Spinal cord (tissue), 10 donors: ENCODE results near the gene CLIC5. TPM values are rescaled to one million over a fixed set of nuclear protein-coding genes. Genes with fewer than 3 reads are reported as not detected.
A peak's percentile ranks its signal among the peaks of the same experiment; 100 is the strongest.

Source experiments
- DNase-seq, 6 donors: peaks; one replicate each; pipeline versions ENCODE4 v3.0.0 to v3.0.0-alpha.2; 2013 to 2015; ENCODE audit warnings: low spot score in 6 of 6, low read depth in 4 of 6
- H3K27ac ChIP-seq: one replicate; pipeline ENCODE4 v1.5.1; 2013; ENCODE audit warnings: low read depth, low read length, control low read depth
- H3K27me3 ChIP-seq: one replicate; pipeline ENCODE4 v1.6.1; 2013; ENCODE audit warnings: low read length; ENCODE audit not compliant: control insufficient read depth, insufficient read depth
- H3K36me3 ChIP-seq: one replicate; pipeline ENCODE4 v1.6.1; 2013; ENCODE audit warnings: low read length; ENCODE audit not compliant: control insufficient read depth, insufficient read depth
- H3K4me1 ChIP-seq: one replicate; pipeline ENCODE4 v1.6.1; 2013; ENCODE audit warnings: low read length; ENCODE audit not compliant: control insufficient read depth, insufficient read depth
- H3K4me3 ChIP-seq: one replicate; pipeline ENCODE4 v1.5.1; 2013; ENCODE audit warnings: low read depth, low read length, control low read depth
- H3K9me3 ChIP-seq: one replicate; pipeline ENCODE4 v1.6.1; 2013; ENCODE audit warnings: low read length; ENCODE audit not compliant: control insufficient read depth, insufficient read depth
- WGBS: methylation state at CpG from one replicate; pipeline ENCODE4 v1.1.5; 2013; ENCODE audit warnings: missing lambda C conversion rate; ENCODE audit not compliant: insufficient coverage; 5-methylcytosine and 5-hydroxymethylcytosine counted together
- long read RNA-seq, 4 donors: transcript quantifications; one replicate each; lab custom pipeline, GENCODE V29; 2026
- polyA plus RNA-seq, 2 donors: library from polyadenylated mRNA; unstranded; fragments of 120-200 nt; gene quantifications; one replicate each; pipeline ENCODE4 v1.2.1, GENCODE V29; 2013; ENCODE audit not compliant: insufficient read length in 2 of 2
- total RNA-seq, 2 donors: library from RNA; depleted of rRNA in 1 of 2; stranded (reverse); fragments of 120-200 nt in 1 of 2; fragments of >200 nt in 1 of 2; gene quantifications; one replicate each; pipeline versions ENCODE4 v1.2.3 to v1.2.4, GENCODE V29; 2013 to 2014
- donor health status: healthy.

Gene CLIC5
- total RNA-seq (1 to 10 TPM; 2.7 to 5.1 TPM), polyA plus RNA-seq (10 to 100 TPM in 1 of 2 donors, 1 to 10 TPM in 1; 6.5 to 10.1 TPM)
- long read RNA-seq, donor 1, result 0 reads
- long read RNA-seq, donor 2, result 0 reads
- long read RNA-seq, donor 3, result 0 reads
- long read RNA-seq, donor 4, full-length matches to known transcripts, result 2 of 2 reads
- long read RNA-seq, donor 4, partial matches to known transcripts, result 0 of 2 reads
- long read RNA-seq, donor 4, other reads (novel, unspliced or antisense), result 0 of 2 reads

DNA sequence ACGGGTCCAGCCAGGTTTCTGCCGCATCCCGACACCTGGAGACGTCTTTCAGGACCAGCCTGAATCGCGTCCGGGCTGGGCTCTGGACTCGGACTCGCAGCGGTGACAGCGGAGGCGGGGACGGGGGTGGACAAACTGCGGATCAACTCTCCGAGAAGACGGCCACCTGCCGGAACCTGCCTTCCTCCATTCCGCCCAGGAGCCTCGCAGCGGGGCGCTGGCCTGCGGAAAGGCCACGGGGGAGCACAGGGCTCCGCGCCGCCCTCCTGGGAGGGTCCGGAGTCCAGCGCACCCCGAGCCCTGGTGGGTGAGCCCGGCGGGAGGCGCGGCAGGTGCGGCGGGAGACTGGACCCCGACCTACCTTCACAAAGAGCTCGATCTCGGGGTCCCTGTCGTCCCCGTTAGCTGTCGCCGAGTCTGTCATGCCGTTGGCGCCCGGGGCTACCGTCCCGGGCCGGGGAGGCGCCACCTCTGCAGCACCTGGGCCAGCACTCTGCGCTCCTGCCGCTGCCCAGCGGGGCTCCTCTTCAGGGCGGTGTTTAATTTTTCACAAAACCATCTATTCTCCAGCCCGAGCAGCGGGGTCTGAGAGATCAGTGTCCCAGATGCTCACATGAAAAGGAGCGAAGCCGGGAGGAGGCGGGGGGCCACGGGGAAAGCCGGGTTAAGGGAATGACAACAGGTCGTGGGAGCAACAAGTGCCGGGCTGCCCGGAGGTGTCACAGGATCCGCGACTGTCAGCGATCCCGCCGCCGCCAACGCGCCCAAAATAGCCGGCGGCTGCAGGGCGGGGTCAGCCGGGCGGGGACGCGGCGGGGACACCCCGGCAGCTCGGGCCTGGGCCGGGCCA is at the start of gene CLIC5:
CLIC5 (minus strand) TSS at position 742 of the 850 bp plus-strand sequence; CDS start at position 424, 318 bp downstream.
- peak in 2 of 6 donors; percentile 10 to 38 for DNase-seq
- Histone ChIP-seq H3K27me3 (peaks cover 36% of the 10 kb centered on the region), H3K4me3 (peak within 1 kb of the TSS; percentile 42), H3K36me3 (no peaks in the 10 kb centered on the region), H3K4me1 (peaks cover 16% of the 10 kb centered on the region), H3K9me3 (peaks cover 2% of the 10 kb centered on the region), H3K27ac (peak within 1 kb of the TSS; percentile 25)
- under 1% methylated on average over 82 of the region's 82 CpGs for WGBS

DNA sequence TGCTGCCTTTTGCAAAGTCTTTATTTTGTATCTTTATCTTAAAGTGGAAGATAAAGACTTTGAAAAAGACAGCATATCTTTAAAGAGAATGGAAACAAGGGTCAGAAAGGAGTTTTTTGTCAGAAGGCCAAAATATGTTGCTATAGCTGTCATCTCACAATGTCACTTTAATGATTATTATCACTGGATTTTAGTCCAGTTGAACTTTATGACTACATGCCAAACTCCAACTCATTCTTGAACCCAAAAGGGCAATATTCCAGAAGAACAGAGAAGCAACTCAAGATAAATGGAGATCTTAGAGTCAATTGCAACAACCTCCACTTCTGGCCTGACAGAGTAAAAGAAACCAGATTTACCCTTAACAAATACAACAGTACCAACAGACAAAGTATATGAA is 47.3 kb upstream of the CLIC5 start:
- H3K4me1 ChIP-seq, result no peaks in the 10 kb centered on the region
- H3K27me3 ChIP-seq, result no peaks in the 10 kb centered on the region
- H3K9me3 ChIP-seq, result no peaks in the 10 kb centered on the region
- DNase-seq, result no peak
- H3K36me3 ChIP-seq, result no peaks in the 10 kb centered on the region
- H3K27ac ChIP-seq, result no peak overlapping the region
- H3K4me3 ChIP-seq, result no peak overlapping the region

- H3K36me3 ChIP-seq, result no peaks in the 10 kb centered on the region
- no peaks in the 10 kb centered on the region for H3K9me3 ChIP-seq
- no peaks in the 10 kb centered on the region for H3K4me1 ChIP-seq
- no peak overlapping the region for H3K27ac ChIP-seq
- H3K27me3 ChIP-seq, result no peaks in the 10 kb centered on the region
- H3K4me3 ChIP-seq, result no peak overlapping the region
- 9% methylated on average over 1 of the region's 2 CpGs for WGBS
- no peak for DNase-seq
Measured at GRCh38 chr6:46062312-46062711, 46.7 kb upstream of the CLIC5 start.

GRCh38 chr6:46061497-46061896 is 45.8 kb upstream of the CLIC5 start:
- Histone ChIP-seq H3K9me3 (no peaks in the 10 kb centered on the region), H3K4me1 (no peaks in the 10 kb centered on the region), H3K4me3 (no peak overlapping the region), H3K27me3 (no peaks in the 10 kb centered on the region), H3K36me3 (no peaks in the 10 kb centered on the region), H3K27ac (no peak overlapping the region)
- WGBS, result no CpG with 5 or more reads among the region's 1 CpG
- no peak for DNase-seq

GRCh38 chr6:46059608-46060007 is 43.9 kb upstream of the CLIC5 start:
- DNase-seq, result no peak
- H3K36me3 ChIP-seq, result no peaks in the 10 kb centered on the region
- no peak overlapping the region for H3K4me3 ChIP-seq
- H3K9me3 ChIP-seq, result no peaks in the 10 kb centered on the region
- H3K27me3 ChIP-seq, result no peaks in the 10 kb centered on the region
- no CpG with 5 or more reads among the region's 1 CpG for WGBS
- H3K4me1 ChIP-seq, result no peaks in the 10 kb centered on the region
- no peak overlapping the region for H3K27ac ChIP-seq

- WGBS, result no CpG with 5 or more reads among the region's 1 CpG
- no peak overlapping the region for H3K4me3 ChIP-seq
Measured at GRCh38 chr6:46058951-46059350, 43.3 kb upstream of the CLIC5 start.

DNA sequence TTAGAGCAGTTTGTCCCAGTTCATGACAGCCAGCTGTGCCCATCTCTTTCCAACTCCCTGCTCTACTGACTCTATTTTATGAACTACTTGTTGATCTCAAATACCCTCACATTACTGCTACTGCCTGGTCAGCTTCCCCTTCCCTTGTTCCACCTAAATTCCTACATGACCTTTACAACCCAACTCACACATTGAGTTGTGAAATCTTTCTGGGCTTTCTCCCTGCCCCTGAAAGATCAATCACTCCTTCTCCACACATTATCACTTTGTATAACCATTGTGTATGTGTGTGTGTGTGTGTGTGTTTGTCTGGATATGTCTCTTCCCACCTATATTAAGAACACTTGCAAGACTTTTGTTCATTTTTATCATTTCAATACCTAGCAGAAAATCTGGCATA is 42.1 kb upstream of the CLIC5 start:
- no peak overlapping the region for H3K27ac ChIP-seq
- H3K9me3 ChIP-seq, result no peaks in the 10 kb centered on the region
- no peak overlapping the region for H3K4me3 ChIP-seq
- no peaks in the 10 kb centered on the region for H3K27me3 ChIP-seq
- no peak for DNase-seq
- no peaks in the 10 kb centered on the region for H3K4me1 ChIP-seq
- H3K36me3 ChIP-seq, result no peaks in the 10 kb centered on the region

More at GRCh38 chr6:46058951-46059350, 43.3 kb upstream of the CLIC5 start:
- no peak for DNase-seq
- no peaks in the 10 kb centered on the region for H3K36me3 ChIP-seq
- no peak overlapping the region for H3K27ac ChIP-seq
- H3K27me3 ChIP-seq, result no peaks in the 10 kb centered on the region
- no peaks in the 10 kb centered on the region for H3K9me3 ChIP-seq
- H3K4me1 ChIP-seq, result no peaks in the 10 kb centered on the region

DNA sequence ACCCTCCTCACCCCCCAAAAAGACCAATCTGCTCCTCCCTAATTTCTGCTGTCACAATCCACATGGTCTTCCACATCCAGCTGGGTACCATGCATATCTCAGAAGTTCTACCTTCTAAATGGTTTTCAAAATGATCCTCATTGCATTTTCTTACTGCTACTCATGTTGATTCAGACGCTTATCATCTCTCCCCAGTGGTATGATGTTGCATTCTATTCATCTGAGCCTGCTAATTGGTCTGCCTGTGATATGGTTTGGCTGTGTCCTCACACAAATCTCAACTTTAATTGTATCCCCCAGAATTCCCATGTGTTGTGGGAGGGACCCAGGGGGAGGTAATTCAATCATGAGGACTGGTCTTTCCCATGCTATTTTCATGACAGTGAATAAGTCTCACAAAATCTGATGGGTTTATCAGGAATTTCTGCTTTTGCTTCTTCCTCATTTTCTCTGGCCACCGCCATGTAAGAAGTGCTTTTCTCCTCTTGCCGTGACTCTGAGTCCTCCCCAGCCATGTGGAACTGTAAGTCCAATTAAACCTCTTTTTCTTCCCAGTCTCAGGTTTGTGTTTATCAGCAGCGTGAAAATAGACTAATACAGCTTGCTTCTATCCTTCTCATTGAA is 41.4 kb upstream of the CLIC5 start:
- no peaks in the 10 kb centered on the region for H3K36me3 ChIP-seq
- H3K27ac ChIP-seq, result no peak overlapping the region
- H3K4me1 ChIP-seq, result no peaks in the 10 kb centered on the region
- 88% methylated on average over 2 of the region's 4 CpGs for WGBS
- H3K27me3 ChIP-seq, result no peaks in the 10 kb centered on the region
- DNase-seq, result no peak
- no peak overlapping the region for H3K4me3 ChIP-seq
- H3K9me3 ChIP-seq, result no peaks in the 10 kb centered on the region

DNA sequence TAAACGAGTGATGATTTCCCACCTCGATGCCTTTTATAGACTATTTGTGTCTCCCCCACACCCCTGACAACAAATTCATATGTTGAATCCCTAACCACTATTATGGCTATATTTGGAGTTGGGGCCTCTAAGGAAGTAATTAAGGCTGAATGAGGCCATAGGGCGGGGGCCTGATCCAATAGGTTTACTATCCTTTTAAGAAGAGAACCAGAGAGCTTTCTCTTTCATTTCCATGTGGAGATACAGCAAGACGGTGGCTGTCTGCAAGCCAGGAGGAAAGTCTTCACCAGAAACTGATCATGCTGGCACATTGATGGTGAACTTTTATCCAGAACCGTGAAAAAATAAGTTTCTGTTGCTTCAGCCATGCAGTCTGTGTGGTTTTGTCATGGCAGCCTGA is 38.9 kb upstream of the CLIC5 start:
- WGBS, result 81% methylated on average over 2 of the region's 5 CpGs
- DNase-seq, result no peak
- Histone ChIP-seq H3K4me3 (no peak overlapping the region), H3K4me1 (no peaks in the 10 kb centered on the region), H3K36me3 (no peaks in the 10 kb centered on the region), H3K27ac (no peak overlapping the region), H3K27me3 (no peaks in the 10 kb centered on the region), H3K9me3 (no peaks in the 10 kb centered on the region)
